GM21360 (cell line): ENCODE data around the gene PPP2R3A.
A peak's percentile ranks its signal among the peaks of the same experiment; 100 is the strongest.
"Not testable (repeated sequence)": the region's sequence is repeated elsewhere in the genome, so short reads cannot be mapped to it uniquely, and the experiment has no call there.

Experiments used
- ATAC-seq: cut with Tn5 transposase; IDR thresholded peaks from one replicate; pipeline ENCODE4 v1.9.1; 2021; ENCODE audit warnings: mild to moderate bottlenecking, moderate library complexity; ENCODE audit not compliant: unreplicated experiment

PPP2R3A gene, protein sequence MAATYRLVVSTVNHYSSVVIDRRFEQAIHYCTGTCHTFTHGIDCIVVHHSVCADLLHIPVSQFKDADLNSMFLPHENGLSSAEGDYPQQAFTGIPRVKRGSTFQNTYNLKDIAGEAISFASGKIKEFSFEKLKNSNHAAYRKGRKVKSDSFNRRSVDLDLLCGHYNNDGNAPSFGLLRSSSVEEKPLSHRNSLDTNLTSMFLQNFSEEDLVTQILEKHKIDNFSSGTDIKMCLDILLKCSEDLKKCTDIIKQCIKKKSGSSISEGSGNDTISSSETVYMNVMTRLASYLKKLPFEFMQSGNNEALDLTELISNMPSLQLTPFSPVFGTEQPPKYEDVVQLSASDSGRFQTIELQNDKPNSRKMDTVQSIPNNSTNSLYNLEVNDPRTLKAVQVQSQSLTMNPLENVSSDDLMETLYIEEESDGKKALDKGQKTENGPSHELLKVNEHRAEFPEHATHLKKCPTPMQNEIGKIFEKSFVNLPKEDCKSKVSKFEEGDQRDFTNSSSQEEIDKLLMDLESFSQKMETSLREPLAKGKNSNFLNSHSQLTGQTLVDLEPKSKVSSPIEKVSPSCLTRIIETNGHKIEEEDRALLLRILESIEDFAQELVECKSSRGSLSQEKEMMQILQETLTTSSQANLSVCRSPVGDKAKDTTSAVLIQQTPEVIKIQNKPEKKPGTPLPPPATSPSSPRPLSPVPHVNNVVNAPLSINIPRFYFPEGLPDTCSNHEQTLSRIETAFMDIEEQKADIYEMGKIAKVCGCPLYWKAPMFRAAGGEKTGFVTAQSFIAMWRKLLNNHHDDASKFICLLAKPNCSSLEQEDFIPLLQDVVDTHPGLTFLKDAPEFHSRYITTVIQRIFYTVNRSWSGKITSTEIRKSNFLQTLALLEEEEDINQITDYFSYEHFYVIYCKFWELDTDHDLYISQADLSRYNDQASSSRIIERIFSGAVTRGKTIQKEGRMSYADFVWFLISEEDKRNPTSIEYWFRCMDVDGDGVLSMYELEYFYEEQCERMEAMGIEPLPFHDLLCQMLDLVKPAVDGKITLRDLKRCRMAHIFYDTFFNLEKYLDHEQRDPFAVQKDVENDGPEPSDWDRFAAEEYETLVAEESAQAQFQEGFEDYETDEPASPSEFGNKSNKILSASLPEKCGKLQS (N-terminal part only)

DNA sequence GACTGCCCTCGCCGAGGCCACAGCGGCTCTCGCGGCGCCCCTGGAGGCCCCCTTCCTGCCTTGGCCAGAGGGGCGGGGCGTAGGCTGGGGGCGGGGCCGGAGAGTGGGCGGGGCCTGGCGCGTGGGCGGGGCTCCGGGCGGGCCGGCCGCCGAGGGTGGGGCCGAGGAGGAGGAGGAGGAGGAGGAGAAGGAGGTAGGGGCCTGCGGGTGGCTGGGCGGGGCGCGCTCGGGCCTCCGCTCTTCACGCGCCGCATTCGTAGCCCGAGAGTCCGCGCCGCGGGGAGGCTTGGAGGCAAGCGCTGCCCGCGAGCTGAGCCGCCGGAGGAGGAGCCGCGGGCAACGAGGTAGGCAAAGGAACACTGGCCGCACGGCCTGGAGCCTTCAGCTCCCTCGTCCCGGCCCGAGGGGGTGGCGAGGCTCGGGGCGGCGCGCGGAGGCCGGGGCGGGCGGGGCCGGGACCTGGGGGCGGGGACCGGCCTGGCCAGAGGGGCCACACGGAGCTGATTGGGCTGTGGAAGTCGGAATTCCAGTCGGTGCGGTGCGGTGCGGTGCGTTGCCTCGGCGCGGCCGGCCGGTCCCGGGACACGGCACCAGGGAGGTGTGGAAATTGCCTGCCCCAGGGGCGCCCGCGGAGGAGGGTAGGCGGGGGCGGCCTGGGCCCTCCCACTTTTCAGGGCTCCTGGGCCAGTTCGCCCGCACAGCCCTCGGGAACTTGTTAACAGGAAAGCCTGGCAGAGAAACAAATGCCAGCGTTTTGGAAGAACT is at the start of gene PPP2R3A:
TSS of gene PPP2R3A (plus strand) at position 223 of the 765 bp plus-strand sequence. CDS start 35,771 bp downstream, outside the sequence.
- ATAC-seq: peak; percentile 84

DNA sequence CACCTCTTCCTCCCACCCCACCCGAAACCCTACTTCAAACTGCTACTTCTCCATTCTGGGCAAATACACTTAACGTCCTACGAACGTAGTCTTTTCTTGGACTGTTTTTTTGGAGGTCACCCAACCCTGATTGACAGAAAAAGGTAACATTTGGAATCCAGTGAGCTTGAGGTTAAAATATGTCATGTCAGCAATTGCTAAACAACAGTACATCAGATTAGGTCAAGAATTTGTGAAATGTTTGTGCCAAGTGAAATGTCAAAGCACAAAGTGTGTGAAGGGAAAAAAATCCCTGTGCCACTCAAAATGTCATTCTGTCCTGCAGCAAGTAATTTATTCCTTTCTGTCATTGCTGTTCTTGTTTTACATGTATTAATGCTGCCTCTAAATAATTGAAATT is 49.2 kb upstream of the PPP2R3A start:
- ATAC-seq: no peak

DNA sequence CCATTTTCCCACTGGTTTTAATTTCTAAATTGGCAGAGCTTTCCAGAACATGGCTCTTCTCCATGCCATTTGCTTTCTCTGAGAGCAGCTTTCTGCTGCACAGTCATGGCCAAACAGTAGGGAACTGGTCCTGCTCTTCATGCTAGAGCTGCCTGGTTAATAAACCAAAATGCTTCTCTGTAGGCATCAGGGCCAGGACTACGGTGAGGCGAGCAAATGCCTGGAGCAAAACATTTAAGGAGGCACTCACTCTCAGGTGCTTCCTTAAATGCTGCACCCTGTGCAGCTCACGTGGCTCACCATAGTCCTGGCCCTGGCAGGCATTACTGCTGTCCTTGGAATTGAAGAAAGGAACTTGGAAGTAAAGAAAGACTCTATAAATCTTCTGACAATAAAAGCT is 48.5 kb upstream of the PPP2R3A start:
- ATAC-seq: no peak

DNA sequence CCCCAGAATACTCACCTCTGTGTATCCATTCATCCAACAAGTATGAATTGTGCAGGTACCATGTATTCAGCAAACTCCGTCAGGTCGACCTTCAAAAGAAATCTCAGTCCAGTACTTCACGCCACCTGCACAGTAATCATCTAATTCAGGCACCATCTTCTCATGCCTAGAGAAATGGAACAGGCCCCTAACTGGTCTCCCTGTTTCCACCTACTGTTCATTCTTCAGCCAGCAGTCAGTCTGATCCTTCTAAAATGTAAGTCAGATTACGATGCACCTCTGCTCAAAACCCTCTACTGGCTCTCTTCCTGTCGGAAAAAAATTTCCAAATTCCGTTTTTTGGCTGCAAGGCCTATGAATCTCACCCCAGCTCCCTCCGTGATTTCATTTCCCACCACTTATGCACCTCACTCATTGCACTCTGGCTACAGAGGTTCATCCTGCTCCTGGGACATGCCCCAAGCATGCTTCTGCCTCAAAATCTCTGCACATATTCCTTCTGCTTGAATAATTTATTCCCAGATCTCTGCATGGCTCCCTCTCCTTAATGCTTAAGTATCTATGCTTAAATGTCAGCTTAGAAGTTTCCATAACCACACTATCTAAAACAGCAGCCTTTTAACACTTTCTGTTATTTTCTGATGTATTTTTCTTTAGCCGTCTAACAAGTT is 47.5 kb upstream of the PPP2R3A start:
- ATAC-seq: no peak

DNA sequence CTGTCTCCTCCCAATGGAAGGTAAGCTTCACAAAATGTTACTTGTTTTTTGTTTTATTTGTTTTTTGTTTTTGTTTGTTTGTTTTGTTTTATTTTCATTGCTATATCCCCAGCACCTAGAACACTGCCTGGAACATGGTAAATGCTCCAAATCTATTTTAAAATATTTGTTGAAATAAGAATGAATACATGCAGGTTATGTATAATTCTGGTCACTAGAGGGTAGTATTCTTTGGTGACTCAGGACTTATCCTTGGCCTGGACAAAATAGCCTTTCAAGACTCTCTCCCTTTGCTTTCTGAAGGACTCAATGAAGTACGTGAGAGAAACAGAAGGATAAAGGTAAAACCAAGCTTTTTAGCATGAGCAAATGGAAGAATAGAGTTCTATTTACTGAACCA is 46.9 kb upstream of the PPP2R3A start:
- no peak for ATAC-seq

DNA sequence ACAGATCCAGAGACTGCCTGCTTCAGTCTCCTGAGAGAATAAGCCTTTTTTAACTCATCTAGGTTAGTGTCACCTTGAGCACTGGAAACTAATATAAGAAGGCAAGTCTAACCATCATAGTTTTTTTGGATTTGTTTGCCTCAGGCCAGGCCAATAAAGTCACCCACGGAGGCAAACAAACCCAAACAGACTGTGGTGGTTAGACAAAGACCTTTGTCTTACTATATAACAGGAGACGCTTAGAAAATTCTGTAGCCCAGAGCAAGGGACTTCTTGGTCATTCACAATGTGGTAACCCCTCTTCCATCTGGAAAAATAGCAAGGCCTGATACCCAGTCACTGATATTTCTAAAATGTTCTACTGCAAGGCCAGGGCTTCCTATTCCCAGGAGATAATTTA is 45.3 kb upstream of the PPP2R3A start:
- ATAC-seq: no peak

DNA sequence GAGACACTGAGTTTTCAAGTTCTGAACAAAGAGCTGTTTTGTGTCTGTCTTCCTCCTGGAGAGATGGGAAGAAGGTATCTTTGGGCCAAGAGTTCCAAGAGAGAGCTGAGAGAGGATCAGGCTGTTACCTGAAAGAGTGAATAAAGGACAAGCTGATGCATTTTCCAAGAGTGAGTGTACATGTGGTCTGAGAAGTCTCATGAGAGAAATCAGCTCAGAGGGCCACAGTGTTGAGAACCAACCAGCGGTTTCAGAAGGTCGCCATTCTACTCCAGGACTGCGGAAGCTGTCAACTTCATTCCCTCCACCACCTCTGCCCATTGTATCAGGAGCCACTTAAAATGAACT is 42.7 kb upstream of the PPP2R3A start:
- ATAC-seq: no peak

DNA sequence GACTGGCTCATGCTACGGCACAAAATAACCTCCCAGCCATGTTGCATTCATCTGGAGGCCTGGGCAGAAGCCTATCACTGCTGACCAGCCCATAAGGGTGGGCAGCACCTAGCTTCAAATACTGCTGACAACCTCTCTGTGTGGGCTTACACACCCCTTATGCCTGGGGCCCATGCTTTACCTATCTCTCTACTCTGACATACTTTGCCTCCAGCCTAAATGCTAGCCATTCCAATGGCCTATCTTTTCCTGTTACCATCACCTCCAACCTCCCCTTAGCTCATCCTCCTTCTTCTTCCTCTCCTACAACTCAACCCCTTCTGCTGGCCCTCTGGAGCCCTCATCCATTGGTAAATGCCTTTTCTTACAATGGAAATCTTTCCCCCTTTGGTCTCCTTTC is 41.0 kb upstream of the PPP2R3A start:
- ATAC-seq: no peak

DNA sequence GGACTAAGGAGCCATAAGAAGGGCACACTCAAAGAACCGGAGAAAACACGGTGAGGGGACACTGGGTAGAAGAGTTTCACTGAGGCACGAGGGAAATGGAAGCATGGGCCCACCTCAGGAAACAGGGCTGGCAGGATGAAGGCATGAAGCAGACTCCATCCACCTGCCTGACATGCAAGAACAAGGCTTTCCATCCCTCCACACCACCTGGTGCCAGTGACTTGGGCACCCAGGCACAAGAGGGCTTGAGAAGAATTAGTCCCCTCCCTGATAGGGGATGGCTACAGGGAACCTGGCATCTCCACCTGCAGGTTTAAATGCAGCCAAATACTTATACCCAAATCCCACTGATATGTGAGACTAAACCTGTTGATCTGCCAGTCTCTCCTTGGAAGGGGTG is 38.9 kb upstream of the PPP2R3A start:
- ATAC-seq: no peak

DNA sequence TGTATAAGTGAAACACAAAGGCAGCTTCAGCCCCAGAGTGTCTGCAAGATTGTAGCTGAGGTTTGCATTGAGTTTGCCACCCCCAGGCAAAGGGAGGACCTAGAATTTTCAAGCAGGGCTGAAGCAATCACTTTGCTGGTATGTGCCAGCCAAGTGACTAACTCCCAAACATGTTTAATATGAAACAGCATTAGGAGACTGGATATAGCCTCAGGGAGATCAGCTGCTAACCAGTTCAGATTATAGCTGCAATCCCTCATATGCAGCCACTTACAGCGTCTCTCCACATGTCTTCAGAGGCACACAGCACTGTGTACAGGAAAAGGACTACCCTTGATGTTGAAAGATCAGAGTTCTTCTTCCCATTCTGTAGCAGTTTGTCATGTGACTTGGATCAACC is 38.4 kb upstream of the PPP2R3A start:
- ATAC-seq: no peak

DNA sequence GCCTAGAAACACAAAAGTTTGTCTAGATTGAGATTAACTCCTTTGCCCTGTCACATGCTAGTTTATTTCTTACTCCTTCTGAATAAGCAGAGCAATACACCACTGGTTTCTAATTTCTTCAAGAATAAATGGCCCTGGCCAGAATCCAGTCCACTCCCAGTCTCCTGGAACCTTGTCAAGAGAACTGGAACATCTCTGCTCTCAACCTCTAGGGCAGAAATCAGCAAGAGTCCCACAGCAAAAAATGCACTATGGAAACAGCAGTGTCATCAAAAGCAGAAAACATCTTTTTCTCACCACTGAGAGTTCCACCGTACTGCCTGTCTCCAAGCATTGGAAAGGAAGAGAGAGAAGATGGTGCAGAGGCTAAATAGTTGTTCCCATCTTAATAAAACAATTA is 35.9 kb upstream of the PPP2R3A start:
- no peak for ATAC-seq

DNA sequence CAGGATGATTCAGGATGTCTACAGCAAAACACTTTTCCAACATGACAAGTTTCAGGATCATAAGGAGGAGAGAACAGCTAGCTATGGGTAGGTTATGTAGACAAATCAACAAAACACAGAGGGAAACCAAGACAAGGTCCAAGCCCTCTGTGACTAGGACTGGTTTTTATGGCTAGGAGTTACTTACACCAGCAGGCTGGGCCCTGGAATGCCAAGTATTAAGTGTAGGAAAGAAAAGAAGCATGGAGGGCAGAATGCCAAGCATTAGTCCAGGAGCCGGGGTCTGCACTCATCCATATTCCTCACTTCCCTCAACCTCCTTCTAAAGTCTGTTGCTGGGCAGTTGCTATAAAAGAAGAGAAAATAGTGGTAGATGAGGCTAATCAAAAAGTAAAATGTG is 35.3 kb upstream of the PPP2R3A start:
- no peak for ATAC-seq

DNA sequence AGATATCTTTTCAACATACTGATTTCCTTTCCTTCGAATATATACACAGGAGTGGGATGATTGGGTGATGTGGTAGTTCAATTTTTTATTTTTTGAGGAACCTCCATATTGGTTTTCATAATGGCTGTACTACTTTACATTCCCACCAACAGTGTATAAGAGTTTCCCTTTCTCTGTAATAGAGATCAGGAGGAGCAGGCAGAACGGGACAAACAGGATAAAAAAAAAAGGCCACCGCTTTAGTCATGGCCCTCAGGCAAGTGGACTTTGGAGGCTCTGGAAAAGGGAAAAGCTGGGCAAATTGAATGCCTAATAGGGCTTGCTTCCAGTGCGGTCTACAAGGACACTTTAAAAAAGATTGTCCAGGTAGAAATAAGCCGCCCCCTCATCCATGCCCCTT is 30.4 kb upstream of the PPP2R3A start:
- not testable (repeated sequence) for ATAC-seq

DNA sequence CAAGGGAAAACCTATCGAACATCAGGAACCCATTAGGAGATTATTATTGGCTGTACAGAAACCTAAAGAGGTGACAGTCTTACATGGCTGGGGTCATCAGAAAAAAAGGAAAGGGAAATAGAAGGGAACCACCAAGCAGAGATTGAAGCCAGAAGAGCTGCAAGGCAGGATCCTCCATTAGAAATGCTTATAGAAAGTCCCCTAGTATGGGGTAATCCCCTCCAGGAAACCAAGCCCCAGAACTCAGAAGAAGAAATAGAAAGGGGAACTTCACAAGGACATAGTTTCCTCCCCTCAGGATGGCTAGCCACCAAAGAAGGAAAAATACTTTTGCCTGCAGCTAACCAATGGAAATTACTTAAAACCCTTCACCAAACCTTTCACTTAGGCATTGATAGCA is 27.8 kb upstream of the PPP2R3A start:
- ATAC-seq: not testable (repeated sequence)

DNA sequence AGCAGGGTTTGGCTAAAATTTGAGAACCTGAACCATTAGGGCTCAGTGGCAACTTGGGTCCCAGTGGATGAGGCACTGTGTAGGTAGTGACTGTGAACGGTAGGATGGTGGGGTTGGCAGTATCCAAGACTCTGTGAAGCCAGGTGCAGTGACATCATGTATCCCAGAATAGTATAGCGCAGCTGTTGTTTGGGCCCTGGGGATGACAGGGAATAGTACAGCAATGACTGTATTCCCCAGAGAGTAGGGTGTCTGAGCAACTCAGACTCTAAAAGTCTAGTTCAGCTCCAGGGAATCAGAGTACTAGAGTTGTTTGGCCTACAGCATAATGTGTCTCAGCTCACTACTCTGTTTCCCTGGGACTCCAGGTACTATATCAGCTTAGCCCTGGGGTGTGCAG is 20.7 kb upstream of the PPP2R3A start:
- ATAC-seq: no peak

DNA sequence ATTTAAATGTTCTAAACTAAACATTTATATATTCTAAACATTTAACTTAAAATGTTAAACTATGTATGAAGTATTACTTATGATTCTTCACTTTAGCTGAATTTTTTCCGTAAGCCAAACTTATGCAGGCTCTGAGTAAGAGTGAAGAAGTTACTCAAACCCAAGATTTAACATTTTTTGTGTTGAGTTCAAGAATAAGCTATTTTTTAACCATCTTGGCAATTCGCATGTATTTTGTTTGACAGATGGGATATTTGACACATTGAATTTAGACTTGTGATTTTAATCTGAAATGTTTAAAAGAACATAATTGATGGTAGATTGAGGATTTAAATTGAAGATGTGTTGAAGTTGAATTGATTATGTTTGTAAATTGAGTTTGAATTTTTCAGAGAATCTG is 14.6 kb upstream of the PPP2R3A start:
- ATAC-seq: no peak

DNA sequence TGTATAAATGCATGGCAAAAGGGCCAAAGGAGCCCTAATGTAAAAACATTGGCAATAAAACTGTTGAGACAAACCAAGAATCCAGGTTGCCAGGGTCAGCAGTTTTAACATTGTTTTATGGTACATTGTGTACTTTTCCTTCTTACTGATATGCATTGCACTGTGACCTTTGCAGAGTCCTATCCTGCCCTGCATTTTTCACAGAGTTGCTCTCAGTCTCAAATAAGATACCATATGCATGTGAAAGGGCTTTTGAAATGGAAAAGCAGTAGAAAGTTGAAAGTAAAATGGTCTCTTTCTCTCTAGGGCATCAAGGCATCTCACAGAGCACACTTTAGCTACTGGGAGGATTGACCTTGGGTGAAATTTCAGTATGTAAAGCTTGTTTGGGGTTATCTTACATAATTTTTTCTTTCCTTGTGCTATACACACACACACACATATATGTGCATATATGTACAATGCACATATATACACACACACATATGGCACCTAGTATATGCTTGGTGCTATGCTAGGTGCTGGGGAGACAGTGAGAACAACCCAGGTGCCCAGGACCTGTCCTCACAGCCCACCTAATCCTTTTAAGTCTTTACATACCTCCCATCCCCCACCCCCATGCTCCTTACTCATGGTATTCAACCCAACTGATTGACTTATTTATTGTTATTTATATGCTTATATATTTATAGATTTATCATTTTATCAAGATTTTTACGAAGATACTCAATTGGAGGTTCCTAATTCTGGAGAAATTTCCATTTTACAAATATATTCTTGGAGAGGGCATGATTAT is 1.2 kb upstream of the PPP2R3A start:
- ATAC-seq: no peak

DNA sequence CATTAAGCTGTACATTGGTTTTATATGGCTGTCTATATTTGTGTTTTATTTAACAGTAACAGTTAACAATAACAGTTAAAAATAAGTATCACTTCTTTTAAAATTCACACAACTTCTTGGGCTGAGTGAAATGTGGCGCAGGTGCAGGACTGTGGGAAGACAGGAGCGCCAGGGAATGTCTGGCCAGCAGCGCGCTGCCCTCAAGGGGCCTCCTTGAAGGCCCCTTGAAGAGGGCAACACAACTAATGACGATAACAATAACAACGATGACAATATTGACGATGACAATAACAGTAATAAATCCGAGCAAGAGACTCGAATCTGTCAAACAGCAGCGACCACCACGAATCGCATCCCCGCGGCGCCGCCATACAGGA is 411 bp upstream of the PPP2R3A start:
- ATAC-seq: no peak

DNA sequence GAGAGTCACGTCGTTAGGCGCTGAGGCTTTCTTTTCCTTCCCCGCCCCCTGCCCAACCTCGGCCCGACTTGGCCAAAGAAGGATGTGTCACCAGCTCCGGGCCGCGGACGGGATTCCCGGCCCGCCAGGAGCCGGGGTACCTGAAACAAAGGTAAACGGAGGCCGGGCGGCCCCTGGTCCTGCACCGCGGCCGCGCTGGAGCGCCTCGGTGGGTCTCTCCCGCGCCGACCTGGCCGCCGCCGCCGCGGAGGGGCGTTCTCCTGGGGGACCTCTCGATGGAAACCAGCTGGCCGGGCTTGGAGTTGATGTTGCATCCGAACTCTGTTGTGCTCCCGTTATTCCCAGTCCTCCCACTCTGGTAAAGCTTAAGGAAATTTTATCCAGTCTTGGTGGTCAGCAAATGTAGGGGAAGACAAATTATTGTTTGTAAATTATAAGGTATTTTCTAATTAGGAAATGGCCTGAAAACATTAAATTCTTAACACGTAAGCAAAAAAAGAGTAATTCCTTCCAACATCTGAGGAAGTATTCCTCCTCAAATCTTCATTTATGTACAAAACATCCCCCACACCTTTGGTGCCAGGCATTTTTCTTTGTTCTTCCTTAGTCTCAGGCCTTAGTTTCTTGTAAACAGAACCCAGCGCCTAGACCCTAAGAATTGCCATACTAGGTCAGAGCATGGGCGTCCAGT is 888 bp downstream of the PPP2R3A start:
- peak; percentile 11 for ATAC-seq
